Middle frontal gyrus (tissue), 1 donor: ENCODE data around the gene WDR89.
"Not testable (repeated sequence)": the region's sequence is repeated elsewhere in the genome, so short reads cannot be mapped to it uniquely, and the experiment has no call there.

Experiments used
- DNase-seq: peaks from one replicate; pipeline ENCODE4 v3.0.0-alpha.2; 2015; ENCODE audit warnings: low spot score; ENCODE audit errors: extremely low spot score

The WDR89 gene

GRCh38 chr14:63596998-63597658, 44.5 kb downstream of the WDR89 start:
- no peak for DNase-seq

DNA sequence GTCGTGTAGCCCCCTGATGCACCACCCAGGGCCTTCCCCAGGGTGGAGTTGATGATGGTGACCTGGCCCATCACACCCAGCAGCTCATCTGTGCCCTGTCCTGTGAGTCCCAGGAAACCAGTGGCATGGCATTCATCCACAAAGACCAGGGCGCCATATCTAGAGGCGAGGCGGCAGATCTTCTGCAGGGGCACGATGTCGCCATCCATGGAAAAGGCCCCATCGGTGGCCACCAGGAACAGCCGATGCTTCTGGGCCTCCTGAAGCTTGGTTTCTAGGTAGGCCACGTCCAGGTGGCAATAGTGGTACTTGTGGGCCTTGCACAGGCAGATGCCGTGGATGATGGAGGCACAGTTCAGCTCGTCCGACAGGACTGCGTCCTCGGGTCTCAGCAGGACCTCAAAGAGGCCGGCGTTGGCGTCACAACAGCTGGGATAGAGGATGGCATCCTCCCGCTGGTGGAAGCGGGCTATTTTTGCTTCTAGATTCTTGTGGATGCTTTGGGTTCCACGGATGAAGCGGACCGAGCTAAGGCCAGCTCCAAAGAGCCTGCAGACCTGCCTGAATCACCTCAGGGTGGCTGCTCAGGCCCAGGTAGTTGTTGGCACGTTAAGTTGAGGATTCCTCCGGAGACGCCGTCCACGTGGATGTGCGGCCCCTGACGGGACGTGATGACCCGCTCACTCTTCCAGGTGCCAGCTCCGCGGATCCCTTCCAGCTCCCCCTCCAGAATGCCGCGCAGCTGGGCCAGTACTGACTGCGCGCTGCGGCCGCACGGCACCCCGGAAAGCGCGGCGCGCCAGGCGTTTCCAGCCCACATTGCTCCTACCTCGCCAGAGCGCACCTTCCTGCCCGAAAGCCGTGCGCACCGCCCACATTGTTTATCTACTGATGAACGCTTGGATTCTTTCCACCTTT, 47.0 kb downstream of the WDR89 start:
- DNase-seq: no peak

- not testable (repeated sequence) for DNase-seq
Observed at GRCh38 chr14:63583046-63583445, 58.6 kb downstream of the WDR89 start.

- no peak for DNase-seq
Observed at GRCh38 chr14:63581491-63581890, 60.2 kb downstream of the WDR89 start.

DNA sequence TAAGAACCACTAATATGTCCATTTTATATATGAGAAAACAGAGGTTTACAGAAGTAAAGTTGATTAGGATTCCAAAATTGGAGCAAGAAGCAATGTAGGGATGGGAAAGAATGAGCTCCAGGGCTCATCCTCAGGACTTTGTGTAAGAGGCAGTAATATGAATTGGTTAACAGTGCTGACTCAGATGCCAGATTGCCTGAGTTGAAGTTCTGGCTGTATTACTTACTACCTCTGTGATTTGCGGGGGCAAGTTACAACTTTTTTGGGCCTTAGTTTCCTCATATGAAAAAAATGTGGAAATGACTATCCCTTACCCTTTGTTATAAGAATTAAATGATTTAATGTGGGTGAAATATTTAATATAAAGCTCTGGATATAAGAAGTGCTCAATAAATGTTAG, 63.4 kb downstream of the WDR89 start:
- no peak for DNase-seq

DNA sequence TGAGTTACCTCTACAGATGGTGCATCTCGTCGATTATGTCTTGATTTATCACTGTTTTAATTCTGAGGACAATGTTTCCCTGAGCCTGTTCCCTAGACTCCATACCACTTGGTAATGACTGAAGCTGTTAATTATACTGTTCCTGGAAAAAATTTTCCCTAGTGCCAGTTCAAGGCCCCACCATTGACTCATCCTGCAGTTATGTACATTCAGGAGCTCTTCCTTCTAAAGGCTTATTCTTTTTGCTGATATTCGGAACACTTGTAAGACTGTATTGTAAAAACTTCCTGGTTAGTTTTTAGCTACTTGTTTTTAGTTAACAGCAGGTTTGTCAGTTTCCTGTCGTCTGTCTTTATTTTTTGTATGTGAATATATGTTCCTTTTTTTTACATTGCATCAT, 68.1 kb downstream of the WDR89 start:
- DNase-seq: no peak

GRCh38 chr14:63565448-63565847, 76.2 kb downstream of the WDR89 start:
- DNase-seq: no peak

DNA sequence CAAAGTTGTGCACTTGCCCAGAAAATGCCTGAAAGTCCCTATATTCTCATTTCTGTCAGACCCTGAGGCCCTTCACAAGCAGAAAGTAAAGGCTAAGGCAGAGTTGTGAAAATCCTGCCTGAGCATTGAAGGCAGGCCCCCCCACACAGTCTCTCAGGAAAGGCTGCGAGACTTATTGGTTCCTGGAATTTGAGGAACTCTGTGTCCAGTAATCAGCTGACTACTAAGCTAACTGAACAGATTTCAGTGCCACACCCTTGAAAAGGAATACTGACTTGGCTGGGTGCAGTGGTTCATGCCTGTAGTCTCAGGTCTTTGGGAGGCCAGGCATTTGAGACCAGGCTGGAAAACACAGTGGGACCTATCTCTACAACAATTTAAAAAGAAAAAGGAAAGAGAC, 77.4 kb downstream of the WDR89 start:
- DNase-seq: no peak

DNA sequence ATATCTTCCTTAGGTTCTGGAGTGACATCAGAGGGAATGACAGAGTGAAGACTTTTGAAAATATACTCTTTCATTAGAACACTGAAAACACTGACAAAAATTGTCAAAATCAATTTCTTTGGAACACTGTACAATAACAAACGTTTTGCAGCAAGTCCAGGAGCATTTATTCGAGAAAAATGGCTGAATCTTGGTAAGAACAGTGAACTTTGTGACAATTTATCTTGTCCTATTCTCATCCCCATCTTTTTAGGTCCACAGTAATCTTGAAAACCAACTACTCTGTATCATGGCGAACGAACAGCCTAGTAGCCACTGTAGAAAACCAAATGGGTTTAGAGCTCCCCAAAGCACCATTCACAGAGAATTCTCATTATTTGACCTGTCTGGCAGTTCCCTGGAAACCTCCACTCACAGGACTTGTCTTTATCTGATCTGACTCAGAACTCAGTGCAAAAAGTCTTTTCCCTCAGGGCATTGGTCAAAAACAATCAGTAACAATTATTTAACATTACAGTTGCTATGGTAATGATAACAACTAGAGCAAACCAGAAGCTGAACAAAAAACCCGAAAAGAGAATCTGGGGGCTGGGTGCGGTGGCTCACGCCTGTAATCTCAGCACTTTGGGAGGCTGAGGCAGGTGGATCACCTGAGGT, 78.2 kb downstream of the WDR89 start:
- no peak for DNase-seq

GRCh38 chr14:63562405-63562804, 79.3 kb downstream of the WDR89 start:
- DNase-seq: no peak

DNA sequence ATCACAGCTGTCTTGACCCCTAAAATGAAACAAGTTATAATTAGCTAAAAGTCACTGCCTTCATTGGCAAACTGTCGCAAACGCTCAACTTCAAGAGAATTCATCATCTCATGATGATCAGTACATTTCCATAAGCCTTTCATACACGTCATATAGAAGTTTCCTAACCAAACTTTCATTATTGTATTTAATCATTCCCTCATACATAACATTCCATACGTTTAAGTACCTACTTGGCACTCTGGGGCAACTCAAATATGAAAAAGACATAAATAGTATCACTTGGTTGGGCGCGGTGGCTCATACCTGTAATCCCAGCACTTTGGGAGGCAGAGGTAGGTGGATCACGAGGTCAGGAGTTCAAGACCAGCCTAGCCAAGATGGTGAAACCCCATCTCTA, 86.1 kb downstream of the WDR89 start:
- no peak for DNase-seq

DNA sequence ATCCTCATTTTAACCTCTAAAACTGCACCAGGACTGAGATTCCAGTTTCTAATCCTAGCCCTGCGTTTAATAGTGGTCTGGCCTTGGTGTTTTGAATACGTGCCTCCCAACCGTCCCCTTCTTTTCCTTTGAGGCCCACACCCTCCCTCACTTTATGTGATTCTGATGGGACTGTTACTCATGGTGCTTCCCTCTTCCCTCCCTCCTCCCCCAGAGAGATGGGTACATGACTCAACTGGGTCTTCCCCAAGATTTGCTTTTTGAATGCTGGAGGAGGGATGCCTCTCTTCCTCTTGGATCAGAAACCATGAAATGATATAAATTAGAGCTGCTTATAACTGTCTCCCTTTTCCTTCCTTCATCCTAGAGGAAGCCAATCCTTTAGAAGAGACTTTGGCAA, 90.3 kb downstream of the WDR89 start:
- no peak for DNase-seq

DNA sequence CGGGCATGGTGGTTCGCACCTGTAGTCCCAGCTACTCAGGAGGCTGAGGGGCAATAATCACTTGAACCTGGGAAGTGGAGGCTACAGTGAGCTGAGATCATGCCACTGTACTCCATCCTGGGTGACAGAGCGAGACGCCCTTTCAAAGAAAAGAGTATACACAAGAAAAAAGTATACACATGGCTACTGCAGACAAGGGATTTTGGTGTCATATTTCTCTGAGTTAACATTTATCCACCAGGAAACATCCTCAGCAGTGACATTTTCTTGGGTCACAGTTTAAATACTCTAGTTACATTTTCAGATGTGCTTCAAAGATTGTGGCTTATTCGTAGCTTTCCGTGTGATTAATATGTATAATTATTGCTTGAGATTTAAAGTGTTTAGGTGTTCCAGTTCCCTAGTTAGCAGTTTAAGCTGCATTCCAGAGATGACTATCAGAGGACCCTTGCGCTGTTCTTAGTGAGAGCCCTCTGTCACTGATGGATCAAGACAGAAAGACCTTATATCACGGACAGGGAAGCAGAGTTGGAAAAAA, 93.8 kb downstream of the WDR89 start:
- DNase-seq: no peak
